ENCODE data around the gene YWHAH. TPM values are rescaled to one million over a fixed set of nuclear protein-coding genes. Genes with fewer than 3 reads are reported as not detected.
"Not testable (repeated sequence)": the region's sequence is repeated elsewhere in the genome, so short reads cannot be mapped to it uniquely, and the experiment has no call there.

Gene YWHAH
- total and polyA plus RNA-seq, 4 donors, result 50.1 to 151 (median 90.0) TPM

DNA sequence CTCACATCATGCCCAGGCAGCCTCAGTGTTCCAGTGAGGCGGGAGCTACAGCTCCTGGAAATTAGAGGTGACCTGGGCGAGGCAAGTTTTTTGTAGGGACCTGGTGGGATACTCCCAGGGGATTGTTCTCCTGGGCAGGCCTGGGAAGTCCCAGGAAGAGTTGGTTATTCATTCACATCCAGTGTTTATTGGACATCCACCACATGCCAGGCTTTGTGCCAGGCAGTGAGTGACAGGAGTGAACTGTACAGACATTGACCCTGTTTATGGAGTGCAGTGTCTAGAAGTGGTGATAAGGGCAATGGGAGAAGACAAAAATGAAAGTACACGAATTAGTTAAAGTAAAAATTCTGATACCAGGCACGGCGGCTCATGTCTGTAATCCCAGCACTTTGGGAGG, 29.4 kb downstream of the YWHAH start:
- no peak overlapping the region for H3K27ac ChIP-seq (ENCODE audit: low read depth in 1 of 2, low read length in 1 of 2)
- H3K9me3 ChIP-seq (ENCODE audit: control insufficient read depth in 4 of 4, insufficient read depth in 3 of 4, low read length in 3 of 4), result peaks cover 0 to 1% (median 0%) of the 10 kb centered on the region in 4 donors
- H3K36me3 ChIP-seq (ENCODE audit: control insufficient read depth in 4 of 4, insufficient read depth in 4 of 4, low read length in 4 of 4), result no peaks in the 10 kb centered on the region
- no peak overlapping the region for H3K4me3 ChIP-seq
- no peaks in the 10 kb centered on the region for H3K27me3 ChIP-seq (ENCODE audit: control insufficient read depth in 3 of 3, insufficient read depth in 3 of 3, low read length in 2 of 3)
- TF ChIP-seq CTCF (IDR thresholded peaks at IDR 0.05; ENCODE audit: control extremely low read depth, extremely low read depth), result no peak
- peaks cover 0 to 5% (median 0%) of the 10 kb centered on the region in 5 donors for H3K4me1 ChIP-seq (ENCODE audit: control insufficient read depth in 5 of 5, insufficient read depth in 5 of 5, low read length in 5 of 5)
- DNase-seq, result no peak
- 69 to 80% methylated on average over 5 of the region's 5 CpGs for WGBS, 2 donors
- no peak overlapping the region for H3K9ac ChIP-seq (ENCODE audit: insufficient read depth in 1 of 2, low read length in 2 of 2)
- no peak for ATAC-seq (ENCODE audit: insufficient read depth, low FRiP score)

DNA sequence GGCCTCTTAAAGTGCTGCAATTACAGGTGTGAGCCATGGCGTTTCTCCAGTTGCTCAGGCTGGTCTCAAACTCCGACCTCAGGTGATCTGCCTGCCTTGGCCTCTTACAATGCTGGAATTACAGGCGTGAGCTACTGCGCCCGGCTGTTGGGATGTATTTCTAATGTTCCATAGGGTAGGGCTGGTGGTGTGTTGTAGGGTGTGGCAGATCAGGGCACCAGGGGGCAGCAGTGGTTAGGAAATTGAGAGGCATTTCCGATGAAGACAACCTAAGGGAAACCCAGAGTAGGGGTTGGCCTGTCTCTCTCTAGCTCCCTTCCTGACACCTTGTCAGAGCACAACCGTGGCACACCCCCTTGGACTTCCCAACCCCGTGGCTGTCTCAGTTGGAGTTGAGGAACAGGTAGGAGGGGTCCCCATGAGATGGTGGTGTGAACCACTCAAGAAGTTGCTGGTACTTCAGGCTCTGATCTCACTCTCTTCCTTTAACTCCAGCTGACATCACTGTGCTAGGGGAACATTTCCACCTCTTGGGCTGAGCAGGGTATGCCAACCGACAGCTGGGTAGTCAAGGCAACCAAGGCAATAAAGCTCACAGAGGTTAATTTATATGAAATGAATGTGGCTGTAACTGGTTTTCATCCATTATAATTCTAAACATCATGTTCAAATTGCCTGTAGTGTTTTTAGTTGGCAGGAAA, 33.0 kb downstream of the YWHAH start:
- peak; percentile 66 to 73 (median 71) for DNase-seq
- no peak for ATAC-seq (ENCODE audit: insufficient read depth, low FRiP score)
- no peaks in the 10 kb centered on the region for H3K36me3 ChIP-seq (ENCODE audit: control insufficient read depth in 4 of 4, insufficient read depth in 4 of 4, low read length in 4 of 4)
- H3K27ac ChIP-seq (ENCODE audit: low read depth in 1 of 2, low read length in 1 of 2), result no peak overlapping the region
- no peaks in the 10 kb centered on the region for H3K27me3 ChIP-seq (ENCODE audit: control insufficient read depth in 3 of 3, insufficient read depth in 3 of 3, low read length in 2 of 3)
- no peak overlapping the region for H3K9ac ChIP-seq (ENCODE audit: insufficient read depth in 1 of 2, low read length in 2 of 2)
- no peaks in the 10 kb centered on the region for H3K4me1 ChIP-seq (ENCODE audit: control insufficient read depth in 5 of 5, insufficient read depth in 5 of 5, low read length in 5 of 5)
- H3K9me3 ChIP-seq (ENCODE audit: control insufficient read depth in 4 of 4, insufficient read depth in 3 of 4, low read length in 3 of 4), result peaks cover 0 to 1% (median 0%) of the 10 kb centered on the region in 4 donors
- 12 to 14% methylated on average over 9 of the region's 9 CpGs for WGBS, 2 donors
- peak; percentile 56 for TF ChIP-seq CTCF (IDR thresholded peaks at IDR 0.05; ENCODE audit: control extremely low read depth, extremely low read depth)
- H3K4me3 ChIP-seq, result no peak overlapping the region

DNA sequence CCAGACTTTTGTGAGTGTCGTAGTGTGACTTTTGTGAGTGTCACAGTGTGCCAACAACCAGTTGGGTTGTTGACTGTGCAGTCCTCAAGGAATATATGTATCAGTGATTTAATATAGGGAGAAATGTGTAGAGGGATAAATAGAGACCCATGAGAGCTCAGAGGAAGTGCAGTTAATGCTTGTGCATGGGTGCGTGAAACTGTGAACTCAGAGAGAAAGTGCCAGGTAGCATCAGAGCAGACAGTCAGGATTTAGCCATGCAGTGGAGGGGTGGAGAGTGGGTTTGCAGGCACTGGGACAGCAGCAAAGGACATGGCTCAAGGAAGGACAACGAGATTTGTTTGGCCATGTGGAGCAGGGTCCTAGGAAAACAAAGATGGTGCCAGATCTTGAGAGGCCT, 33.6 kb downstream of the YWHAH start:
- Histone ChIP-seq H3K27me3 (ENCODE audit: control insufficient read depth in 3 of 3, insufficient read depth in 3 of 3, low read length in 2 of 3) (no peaks in the 10 kb centered on the region), H3K36me3 (ENCODE audit: control insufficient read depth in 4 of 4, insufficient read depth in 4 of 4, low read length in 4 of 4) (no peaks in the 10 kb centered on the region), H3K4me1 (ENCODE audit: control insufficient read depth in 5 of 5, insufficient read depth in 5 of 5, low read length in 5 of 5) (no peaks in the 10 kb centered on the region), H3K27ac (ENCODE audit: low read depth in 1 of 2, low read length in 1 of 2) (no peak overlapping the region), H3K9me3 (ENCODE audit: control insufficient read depth in 4 of 4, insufficient read depth in 3 of 4, low read length in 3 of 4) (peaks cover 0 to 1% (median 0%) of the 10 kb centered on the region in 4 donors), H3K4me3 (no peak overlapping the region), H3K9ac (ENCODE audit: insufficient read depth in 1 of 2, low read length in 2 of 2) (no peak overlapping the region)
- WGBS, 2 donors, result 84 to 90% methylated on average over 3 of the region's 3 CpGs
- no peak for TF ChIP-seq CTCF (IDR thresholded peaks at IDR 0.05; ENCODE audit: control extremely low read depth, extremely low read depth)
- ATAC-seq (ENCODE audit: insufficient read depth, low FRiP score), result no peak
- DNase-seq, result no peak

- Histone ChIP-seq H3K9me3 (ENCODE audit: control insufficient read depth in 4 of 4, insufficient read depth in 3 of 4, low read length in 3 of 4) (peaks cover 0 to under 1% (median 0%) of the 10 kb centered on the region in 4 donors), H3K4me3 (no peak overlapping the region), H3K27ac (ENCODE audit: low read depth in 1 of 2, low read length in 1 of 2) (no peak overlapping the region), H3K4me1 (ENCODE audit: control insufficient read depth in 5 of 5, insufficient read depth in 5 of 5, low read length in 5 of 5) (no peaks in the 10 kb centered on the region), H3K9ac (ENCODE audit: insufficient read depth in 1 of 2, low read length in 2 of 2) (no peak overlapping the region), H3K27me3 (ENCODE audit: control insufficient read depth in 3 of 3, insufficient read depth in 3 of 3, low read length in 2 of 3) (no peaks in the 10 kb centered on the region), H3K36me3 (ENCODE audit: control insufficient read depth in 4 of 4, insufficient read depth in 4 of 4, low read length in 4 of 4) (no peaks in the 10 kb centered on the region)
- WGBS, 2 donors, result 58 to 81% methylated on average over 4 of the region's 4 CpGs
- DNase-seq, result no peak
- no peak for TF ChIP-seq CTCF (IDR thresholded peaks at IDR 0.05; ENCODE audit: control extremely low read depth, extremely low read depth)
- no peak for ATAC-seq (ENCODE audit: insufficient read depth, low FRiP score)
Observed at GRCh38 chr22:31980628-31981027, 36.3 kb downstream of the YWHAH start.

DNA sequence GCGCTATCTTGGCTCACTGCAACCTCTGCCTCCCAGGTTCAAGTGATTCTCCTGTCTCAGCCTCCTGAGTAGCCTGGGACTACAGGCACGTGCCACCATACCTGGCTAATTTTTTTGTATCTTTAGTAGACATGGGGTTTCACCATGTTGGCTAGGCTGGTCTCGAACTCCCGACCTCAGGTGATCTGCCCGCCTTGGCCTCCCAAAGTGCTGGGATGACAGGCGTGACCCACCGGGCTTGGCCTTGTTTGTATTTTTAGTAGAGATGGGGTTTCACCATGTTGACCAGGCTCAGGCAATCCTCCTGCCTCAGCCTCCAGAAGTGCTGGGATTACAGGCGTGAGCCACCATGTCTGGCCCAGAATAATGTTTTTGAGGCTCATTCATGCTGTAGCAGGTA, 37.6 kb downstream of the YWHAH start:
- not testable (repeated sequence) for DNase-seq; H3K27ac ChIP-seq (ENCODE audit: low read depth in 1 of 2, low read length in 1 of 2)
- 90 to 95% methylated on average over 8 of the region's 8 CpGs for WGBS, 2 donors

More for the DNA sequence above, 37.6 kb downstream of the YWHAH start:
- not testable (repeated sequence) for H3K36me3 ChIP-seq (ENCODE audit: control insufficient read depth in 4 of 4, insufficient read depth in 4 of 4, low read length in 4 of 4); H3K27me3 ChIP-seq (ENCODE audit: control insufficient read depth in 3 of 3, insufficient read depth in 3 of 3, low read length in 2 of 3); ATAC-seq (ENCODE audit: insufficient read depth, low FRiP score); H3K9ac ChIP-seq (ENCODE audit: insufficient read depth in 1 of 2, low read length in 2 of 2); H3K4me1 ChIP-seq (ENCODE audit: control insufficient read depth in 5 of 5, insufficient read depth in 5 of 5, low read length in 5 of 5); H3K4me3 ChIP-seq; H3K9me3 ChIP-seq (ENCODE audit: control insufficient read depth in 4 of 4, insufficient read depth in 3 of 4, low read length in 3 of 4)

All from lung (tissue), 12 donors.